Stimulated activated CD4-positive, alpha-beta T cell treated with anti-CD3 and anti-CD28 coated beads, Interleukin-15, amount 100 ng/mL, for 1 hour (primary cell): ENCODE data around the gene WNT9A.
"Not testable (repeated sequence)": the region's sequence is repeated elsewhere in the genome, so short reads cannot be mapped to it uniquely, and the experiment has no call there.

Source experiments
- DNase-seq, 2 donors: peaks; one replicate each; pipeline ENCODE4 v3.0.0-alpha.2; 2020; ENCODE audit warnings: low read depth in 1 of 2, low spot score in 1 of 2

WNT9A gene

DNA sequence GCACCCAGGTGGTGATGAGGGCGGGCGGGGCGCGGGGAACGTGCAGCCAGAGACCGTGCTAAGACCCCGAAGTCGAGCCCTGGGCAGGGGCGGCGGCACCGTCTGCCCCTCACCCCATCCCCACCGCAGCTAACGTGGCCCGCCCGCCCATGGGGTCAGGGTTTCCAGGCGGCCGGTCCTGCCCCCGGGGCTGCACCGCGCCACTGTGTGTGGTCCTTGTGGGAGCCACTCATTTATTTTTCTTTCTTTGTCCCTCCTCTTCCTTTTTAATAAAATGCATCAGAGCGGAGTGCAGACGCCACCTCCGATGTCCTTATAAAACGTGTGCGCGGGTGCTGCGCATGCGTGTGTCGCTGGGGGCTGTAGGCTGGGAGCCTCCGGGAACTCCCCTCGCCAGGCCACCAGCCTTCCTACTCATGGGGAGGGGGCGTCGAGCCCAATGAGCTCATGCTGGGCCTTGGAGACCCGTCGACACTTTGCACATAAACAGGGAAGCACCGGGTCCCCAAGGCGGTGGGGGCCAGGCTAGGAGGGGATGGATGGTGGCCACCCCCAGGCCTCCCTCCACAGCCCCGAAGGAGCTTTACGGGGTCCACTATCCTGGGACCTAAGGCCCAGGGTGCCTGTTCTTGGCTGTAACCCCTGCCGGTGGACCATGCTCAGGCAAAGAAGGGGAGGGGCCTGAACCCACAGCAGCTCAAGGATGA lies 59.9 kb downstream of the WNT9A start:
- DNase-seq: peak in 1 of 2 donors; percentile 31

DNA sequence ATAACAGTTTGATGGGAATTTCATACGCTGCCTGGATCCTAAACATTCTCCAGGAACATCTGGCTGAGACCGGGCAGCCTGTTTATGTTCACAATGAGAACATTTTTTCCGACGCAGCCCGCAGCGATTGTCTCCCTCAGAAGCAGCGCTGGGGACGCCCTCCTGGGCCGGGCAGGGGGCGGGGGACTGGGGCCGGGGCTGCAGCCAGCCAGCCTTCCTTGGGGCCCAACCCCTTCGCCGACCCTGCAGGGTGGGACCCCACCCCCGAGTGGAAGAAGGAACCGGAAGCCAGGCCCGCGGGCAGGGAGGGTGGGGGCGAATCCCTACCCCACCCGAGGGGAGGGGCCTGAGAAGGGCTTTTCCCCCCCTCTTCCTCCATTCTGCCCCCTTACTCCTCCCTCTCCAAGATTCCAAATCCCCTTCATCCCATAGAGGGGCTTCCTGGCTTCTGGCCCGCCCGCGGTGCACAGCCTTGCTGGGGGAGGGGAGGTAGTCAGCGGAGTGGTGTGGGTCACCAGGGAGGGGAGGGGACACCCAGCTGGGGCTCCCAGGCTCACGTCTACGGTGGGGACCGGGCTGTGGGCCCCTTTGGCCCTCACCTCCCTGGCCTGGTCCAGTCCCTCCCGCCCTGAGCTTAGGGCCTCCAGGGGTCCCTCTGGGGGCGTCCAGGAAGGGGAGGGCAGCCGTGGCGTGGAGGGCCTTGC lies 60.6 kb downstream of the WNT9A start:
- no peak for DNase-seq

DNA sequence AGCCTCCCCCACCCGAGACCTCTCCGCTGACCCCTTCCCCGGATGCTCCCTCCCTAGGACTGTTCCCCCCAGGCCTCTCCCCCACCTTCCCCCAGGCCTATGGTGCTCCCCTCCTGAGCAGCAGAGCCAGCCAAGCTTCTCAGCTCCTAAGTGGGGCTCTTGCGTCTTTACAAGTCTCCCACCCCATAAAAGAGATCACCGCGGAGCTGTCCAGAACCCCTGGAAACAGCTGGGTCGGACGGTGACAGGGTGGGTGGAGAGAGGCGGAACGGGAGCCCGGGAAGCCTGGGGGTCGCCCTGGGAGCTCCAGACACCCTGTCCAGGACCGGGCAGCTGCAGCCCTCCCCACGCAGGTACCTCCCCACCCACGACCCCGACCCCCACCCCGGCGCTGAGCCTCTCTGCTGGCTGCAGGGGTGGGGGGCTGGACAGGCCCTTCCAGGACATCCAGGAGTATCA lies 61.2 kb downstream of the WNT9A start:
- DNase-seq: no peak

DNA sequence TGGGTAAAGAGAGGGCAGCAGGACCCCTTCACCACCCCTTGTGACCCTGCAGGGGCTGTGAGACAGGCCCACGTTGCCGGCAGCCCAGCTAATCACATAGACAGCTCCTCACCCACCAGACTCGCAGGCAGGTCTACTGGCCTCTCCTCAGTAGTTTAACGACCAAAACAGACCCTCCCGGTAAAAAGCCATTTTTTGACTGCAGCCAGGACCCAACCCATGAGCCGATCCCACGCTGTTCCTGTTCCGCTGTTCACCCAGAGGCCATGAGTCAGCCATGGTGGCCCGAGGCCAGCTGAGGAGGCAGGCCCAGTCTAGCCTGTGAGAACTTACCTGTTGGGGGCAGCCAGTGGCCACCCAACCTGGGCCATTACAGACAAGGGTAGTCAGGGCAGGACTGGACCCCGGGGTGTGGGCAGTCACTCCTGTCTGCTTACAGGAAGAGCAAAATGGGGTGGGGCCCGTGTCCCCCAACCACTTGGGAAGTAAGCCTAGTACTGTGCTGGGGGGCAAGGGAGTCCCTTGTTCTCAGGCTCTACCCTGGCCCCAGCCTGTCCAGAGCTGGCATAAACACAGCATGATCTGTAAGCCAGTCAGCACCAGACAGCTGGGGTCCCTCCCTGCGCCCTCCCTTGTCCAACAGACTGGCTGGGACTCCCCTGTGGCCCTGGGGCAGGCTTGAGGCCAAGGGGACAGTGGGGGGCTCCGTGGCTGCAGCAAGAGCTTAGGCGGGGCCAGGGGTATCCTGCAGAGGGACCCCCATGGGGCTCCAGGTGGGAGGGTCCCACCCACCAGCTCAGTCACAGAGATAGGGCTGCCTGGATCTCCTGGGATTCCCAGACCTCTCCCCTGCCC lies 61.9 kb downstream of the WNT9A start:
- DNase-seq: no peak

DNA sequence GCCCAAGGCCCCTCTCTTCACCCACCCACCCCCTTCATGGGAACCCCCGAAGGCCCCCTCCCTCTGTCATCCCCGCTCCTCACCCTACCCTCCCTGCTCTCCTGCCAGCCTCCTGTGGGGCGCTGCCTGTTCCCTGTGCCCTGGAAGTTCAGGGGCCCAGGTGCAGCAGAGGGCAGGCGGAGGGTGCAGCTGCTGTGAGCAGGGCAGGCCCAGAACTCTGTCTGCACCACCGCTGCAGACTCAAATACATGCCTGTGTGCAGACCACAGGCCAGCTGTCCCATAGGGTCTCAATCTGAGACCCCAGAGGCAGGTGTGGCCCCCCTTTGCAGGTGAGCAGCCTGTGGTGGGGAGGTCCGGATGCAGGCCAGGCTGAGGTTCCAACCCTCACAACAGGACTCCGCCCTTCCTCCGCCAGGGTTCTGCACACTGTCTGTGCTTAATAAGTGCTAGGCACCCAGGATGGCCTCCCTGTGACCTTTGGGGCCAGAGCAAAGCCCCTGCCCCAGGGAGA lies 62.5 kb downstream of the WNT9A start:
- no peak for DNase-seq

DNA sequence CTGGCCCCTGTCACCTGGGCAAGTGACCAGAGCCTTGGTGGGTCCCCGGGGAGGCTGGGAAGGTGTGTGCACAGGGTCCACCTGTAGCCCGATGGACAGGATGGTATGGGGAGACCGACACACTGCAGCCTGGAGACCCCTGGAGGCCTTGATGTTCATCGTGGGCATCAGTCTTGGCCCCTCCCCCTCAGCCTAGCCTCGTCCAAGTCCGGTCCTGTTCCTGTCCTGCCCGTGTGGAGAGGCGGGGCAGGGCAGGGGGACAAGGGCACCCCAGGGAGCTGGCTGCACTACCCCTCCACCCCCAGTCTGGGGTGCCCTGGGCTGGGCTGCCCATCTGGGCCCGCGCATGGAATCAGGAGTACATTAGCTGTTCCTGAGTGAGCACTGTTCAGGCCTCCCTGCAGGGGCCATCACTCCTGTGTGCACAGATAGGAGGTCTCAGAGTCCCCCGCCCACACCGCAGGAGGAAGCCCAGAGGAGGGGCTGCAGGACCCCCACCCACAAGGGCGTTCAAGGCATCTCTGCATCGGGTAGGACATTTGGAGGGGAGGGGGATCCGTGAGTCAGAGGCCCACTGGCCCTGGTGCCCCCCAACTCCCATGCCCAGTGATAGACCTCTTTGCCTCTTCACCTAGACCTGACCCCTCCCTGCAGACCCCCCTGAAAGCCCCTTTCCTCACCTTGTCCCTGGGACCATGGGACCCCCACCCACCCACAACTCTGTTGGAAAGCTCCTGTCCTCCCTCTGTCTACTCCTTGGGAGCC lies 63.2 kb downstream of the WNT9A start:
- DNase-seq: no peak

DNA sequence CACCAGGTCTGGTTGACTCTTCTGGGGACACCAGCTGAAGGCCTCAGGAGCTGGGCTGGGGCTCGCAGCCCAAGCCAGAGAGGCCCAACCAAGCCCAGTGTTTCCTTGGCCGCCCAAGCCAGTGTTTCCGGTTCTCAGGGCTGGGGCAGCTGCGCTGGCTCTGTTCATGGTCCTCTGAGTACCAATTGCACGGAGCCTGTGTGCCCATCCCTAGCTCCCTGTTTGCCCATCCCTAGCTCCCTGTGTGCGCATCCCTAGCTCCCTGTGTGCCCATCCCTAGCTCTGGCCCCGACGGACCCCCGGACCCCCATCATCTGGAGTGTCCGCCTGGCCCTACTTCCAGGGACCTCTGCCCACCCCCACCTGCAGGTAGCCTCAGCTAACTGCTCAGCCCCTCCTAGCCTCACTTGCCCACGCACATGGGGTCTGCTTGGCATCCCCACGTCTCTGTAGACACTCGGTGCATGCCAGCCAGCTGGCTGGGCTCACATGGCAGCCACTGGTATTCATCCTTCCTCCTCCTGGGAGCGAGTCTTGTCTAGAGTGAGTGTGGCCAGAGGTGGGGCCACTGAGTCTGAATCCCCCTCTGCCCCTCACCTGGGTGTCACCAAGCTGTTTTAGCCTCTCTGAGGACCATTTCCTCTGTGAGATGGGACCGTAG lies 64.0 kb downstream of the WNT9A start:
- no peak for DNase-seq

DNA sequence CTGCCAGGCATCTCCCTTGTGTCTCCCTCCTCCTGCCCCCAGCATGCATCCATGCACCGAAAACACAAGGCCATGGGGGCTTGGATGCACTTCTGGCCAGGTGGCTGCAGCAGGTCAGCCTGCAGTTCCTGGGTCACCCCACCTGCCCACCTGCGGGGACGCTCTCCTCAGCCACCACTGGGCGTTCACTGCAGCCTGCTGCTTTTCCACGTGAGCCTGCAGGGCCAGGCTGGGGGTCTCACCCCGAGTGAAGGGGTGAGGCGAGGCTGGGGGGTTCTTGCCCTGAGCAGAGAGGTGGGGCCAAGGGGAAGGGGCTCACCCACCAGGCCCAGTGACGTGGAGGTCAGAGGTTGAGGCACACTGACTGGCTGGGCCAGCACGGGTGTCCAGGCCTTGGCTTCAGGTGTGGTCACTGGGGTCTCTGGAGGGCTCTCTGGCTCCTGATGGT lies 64.6 kb downstream of the WNT9A start:
- DNase-seq: no peak

DNA sequence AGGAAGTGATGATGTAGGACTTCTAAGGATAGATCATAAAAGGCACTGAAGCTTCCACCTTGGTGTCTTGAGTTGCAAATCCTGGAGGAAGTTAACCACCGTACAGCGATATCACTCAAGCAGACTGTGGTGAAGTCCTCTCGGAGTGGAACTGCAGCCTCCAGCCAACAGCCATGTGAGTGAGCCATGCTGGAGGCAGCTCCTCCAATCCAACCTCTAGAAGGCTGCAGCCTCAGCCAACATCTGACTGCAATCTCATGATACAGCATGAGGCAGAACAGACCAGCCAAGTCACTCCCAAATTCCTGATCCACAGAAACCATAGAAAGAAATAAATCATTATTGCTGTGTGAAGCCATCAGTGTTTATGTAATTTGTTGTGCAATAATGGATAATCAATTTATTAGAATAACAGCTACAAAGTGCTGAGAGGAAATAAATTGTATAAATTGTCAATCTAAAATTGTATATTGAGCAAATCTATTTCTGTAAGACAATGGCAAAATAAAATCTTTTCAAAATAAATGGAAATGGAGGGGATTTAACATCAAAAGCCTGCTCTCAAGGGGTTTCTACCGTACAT lies 67.3 kb downstream of the WNT9A start:
- DNase-seq: no peak

DNA sequence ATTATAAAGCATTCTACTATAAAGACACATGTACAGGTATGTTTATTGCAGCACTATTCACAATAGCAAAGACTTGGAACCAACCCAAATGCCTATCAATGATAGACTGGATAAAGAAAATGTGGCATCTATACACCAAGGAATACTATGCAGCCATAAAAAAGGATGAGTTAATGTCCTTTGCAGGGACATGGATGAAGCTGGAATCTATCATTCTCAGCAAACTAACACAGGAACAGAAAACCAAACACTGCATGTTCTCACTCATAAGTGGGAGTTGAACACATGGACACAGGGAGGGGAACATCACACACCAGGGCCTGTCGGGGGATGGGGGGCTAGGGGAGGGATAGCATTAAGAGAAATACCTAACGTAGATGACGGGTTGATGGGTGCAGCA lies 69.9 kb downstream of the WNT9A start:
- DNase-seq: not testable (repeated sequence)

DNA sequence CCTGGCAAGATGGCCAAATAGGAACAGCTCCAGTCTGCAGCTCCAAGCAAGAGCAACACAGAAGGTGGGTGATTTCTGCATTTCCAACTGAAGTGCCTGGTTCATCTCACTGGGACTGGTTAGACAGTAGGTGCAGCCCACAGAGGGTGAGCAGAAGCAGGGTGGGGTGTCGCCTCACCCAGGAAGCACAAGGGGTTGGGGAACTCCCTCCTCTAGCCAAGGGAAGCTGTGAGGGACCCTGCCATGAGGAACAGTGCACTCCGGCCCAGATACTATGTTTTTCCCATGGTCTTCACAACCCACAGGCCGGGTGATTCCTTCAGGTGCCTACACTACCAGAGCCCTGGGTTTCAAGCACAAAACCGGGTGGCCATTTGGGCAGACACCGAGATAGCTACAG lies 75.8 kb downstream of the WNT9A start:
- not testable (repeated sequence) for DNase-seq

DNA sequence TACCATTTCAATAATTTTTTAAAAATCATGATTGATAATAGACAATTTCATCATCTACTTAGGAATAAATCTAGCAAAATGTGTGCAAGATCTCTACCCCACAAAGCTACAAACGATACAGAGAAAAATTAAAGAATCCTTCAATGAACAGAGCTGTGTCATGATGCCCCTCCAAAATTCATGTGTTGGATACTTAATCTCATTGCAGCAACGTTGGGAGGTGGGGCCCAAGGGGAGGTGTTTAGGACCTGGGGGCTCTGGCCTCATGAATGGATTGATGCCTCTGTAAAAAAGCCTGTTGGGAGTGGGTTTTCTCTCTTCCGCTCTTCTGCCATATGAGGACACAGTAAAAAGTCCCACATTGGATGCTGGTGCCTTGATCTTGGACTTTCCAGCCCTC lies 77.4 kb downstream of the WNT9A start:
- no peak for DNase-seq

DNA sequence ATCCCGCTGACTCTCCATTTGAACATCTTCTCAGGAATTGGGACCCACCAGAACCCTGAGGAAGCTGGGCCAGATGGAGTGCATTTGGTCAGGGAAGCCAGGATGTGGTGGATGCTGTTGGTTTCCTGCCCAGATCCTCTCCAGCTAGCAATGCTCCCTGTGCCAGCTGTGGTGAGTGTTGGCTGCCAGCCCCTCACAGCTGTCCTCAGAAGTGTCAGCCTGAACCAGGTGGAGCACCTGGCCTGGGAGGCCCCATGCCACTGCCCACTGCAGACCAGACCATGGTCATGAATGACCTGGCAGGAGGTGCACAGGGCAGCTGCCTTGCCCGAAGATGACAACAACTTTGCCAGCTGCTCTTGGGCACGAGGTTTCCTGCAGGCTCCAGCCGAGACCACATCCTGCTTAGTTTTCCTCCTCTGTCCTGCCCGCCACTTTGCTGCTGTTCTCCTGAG lies 77.9 kb downstream of the WNT9A start:
- no peak for DNase-seq

DNA sequence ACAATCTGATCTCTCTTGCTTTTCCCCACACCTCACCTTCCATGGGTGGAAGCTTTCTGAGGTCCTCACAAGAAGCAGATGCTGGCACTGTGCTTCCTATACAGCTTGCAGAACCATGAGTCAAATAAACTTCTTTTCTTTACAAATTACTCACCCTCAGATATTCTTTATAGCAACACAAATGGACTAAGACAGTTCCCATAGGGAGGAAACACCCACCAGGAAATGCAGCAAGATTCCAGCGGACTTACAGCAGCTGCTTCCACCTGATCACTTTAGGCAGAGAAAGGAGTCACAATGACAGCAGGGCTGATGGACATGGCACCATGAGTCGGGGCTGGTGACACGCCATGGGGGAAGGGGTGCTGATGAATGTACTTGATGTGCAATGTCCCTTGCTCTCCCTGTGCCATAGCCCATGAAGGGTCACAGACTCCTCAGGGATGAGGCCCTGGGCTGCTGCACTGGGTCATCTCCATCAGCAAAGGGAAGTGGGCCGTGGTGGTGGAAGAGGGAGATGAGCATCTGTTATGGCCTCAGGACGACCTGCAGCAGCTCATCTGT lies 78.4 kb downstream of the WNT9A start:
- DNase-seq: no peak
